Purkinje cell (primary cell): ENCODE measurements around the gene PRR7. TPM values are rescaled to one million over a fixed set of nuclear protein-coding genes. Genes with fewer than 3 reads are reported as not detected.

Source experiments
- polyA plus RNA-seq: library from polyadenylated mRNA; unstranded; fragments of >200 nt; fragmentation: Nextera tagmentation; gene quantifications from 2 replicates; pipeline ENCODE4 v1.2.1, GENCODE V29; 2014

The PRR7 gene, protein sequence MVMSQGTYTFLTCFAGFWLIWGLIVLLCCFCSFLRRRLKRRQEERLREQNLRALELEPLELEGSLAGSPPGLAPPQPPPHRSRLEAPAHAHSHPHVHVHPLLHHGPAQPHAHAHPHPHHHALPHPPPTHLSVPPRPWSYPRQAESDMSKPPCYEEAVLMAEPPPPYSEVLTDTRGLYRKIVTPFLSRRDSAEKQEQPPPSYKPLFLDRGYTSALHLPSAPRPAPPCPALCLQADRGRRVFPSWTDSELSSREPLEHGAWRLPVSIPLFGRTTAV
- polyA plus RNA-seq: not detected in 2 replicates

DNA sequence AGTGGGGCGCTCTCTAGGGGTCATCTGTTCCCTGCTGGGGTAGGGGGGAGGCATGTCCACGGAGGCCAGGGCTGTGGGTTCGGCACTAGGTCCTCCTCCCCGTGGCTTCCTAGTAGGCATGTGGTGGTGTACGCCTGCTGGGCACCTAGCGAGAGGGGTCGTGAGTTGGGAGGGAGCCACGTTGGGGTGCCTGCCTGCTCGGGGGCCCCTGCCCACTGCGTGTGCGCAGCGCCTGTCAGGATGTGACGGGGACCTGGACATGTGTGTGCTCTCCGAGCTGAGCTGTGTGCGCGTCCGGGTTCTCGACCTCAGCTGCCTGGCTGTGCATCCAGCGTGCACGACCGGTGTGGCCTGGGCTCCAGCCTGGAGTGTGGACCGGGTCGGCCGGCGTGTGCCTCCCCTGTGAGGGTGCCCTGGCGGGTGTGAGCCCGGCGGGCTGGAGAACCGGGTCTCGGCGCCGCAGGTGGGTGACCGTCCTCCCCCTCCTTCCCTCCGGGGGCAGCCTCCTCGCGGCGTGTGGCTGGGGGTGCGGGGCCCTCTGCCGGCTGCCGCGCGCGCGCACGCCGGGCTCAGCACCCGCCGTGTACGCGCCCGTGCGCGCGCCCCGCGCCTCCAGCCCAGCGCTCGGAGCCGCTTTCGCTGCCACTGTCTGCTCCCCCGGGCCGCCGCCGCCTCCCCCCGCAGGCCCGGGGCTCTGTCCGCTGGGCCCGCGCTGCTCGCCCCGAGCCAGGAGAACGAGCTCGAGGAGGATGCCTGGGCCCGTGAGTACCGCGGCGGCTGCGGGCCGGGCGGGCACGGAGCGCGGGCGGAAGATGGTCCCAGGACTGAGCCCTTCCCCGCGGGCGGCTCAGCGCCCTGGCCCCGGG lies at the start of gene PRR7:
Gene PRR7 (plus strand): TSS at position 615 of the 866 bp plus-strand sequence. CDS start 8,254 bp downstream, outside the sequence.

GRCh38 chr5:177399997-177400868 lies 46.4 kb upstream of the PRR7 start, which contains the start of gene PFN3:
Gene PFN3, minus strand, starts transcription at chr5:177400661. Its CDS starts 85 bp downstream, at chr5:177400576.

GRCh38 chr5:177409043-177409801 lies 37.4 kb upstream of the PRR7 start, which contains the start of gene F12:
Gene F12, minus strand, starts transcription at chr5:177409564. Its CDS starts 37 bp downstream, at chr5:177409527.

DNA sequence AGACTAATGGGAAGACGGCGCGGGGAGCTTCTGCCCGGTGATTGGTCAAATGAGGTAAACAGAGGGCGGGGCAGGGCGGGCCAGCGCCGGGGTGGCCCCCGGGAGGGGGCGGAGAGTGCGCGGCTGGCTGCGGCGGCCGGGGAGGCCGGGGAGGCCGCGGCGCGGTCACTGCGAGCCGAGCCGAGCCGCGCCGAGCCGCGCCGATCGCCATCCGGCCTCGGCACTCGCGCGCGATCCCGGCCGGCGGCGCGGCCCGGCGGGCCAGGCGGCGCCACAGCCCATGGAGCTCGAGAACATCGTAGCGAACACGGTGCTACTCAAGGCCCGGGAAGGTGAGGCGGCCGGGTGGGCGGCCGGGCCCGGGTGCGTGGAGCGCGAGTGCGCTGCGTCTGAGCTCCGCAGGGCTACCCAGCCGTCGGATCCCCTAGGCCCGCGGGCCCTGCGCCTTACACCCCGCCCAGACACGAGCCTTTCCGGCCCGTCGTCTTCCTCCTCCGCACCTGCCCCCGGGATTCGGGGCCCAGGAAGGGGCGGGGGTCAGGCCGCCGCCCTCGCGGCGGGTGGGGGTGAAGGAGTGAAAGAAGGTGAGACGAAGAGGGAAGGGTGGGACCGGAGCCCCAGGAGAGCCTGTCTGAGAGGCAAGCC lies 19.9 kb upstream of the PRR7 start, which contains the start of gene GRK6:
Gene GRK6 (plus strand): TSS at position 111 of the 645 bp plus-strand sequence. CDS start 170 bp downstream, at position 281.

GRCh38 chr5:177473443-177474001 lies 26.9 kb downstream of the PRR7 start, which contains the start of gene DBN1:
Gene DBN1, minus strand, starts transcription at chr5:177473634. Its CDS starts 113 bp downstream, at chr5:177473521.

DNA sequence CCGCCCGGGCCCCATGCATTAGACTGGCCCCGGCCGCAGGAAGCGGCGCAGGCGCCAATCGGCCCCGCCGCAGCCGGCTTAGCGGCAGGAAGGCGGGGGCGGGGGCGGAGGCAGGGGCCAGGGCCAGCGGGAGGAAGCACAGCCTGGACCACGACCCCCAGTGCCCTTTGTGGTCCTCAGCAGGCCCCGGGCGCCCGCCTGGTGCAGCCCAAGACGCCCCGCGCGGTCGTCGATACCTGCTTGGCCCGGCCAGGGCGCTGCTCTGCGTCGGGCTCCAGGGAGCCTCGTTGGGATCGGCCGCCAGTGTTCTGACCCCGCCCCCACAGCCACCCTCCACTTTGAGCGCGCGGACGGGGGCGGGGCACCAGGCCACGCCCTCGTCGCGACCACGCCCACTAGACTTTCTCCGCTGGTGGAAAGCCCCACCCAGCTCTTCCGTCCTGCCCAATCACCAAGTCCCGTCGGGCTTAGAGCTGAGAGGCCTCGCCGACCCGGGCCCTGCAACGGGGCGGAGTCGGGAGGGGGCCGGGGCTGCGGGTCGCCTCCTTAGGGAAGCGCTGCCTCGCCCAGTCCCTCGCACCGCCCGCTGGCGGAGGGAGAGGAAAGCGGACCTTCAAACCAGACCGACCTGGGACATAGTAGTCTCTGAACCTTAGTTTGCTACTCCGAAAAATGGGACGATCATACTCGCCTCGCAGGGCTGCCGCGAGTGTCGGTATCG lies 50.8 kb downstream of the PRR7 start, which contains the start of gene PDLIM7:
Gene PDLIM7 (minus strand): TSS at position 313 of the 721 bp plus-strand sequence. CDS start 1,092 bp downstream, outside the sequence.

Other genes with a start within 250 kb of the PRR7 start
- gene RAB24, start 143.1 kb upstream of the PRR7 start, polyA plus RNA-seq: 14.6 and 21.9 TPM in 2 replicates
- 44.8 and 48.3 TPM in 2 replicates for gene PRELID1, start 143.0 kb upstream of the PRR7 start, polyA plus RNA-seq
- gene MXD3, start 134.9 kb upstream of the PRR7 start, polyA plus RNA-seq: not detected in 2 replicates
- gene LMAN2, start 95.1 kb upstream of the PRR7 start, polyA plus RNA-seq: 8.0 and 18.3 TPM in 2 replicates
- gene RGS14, start 88.9 kb upstream of the PRR7 start, polyA plus RNA-seq: 0.63 and 2.1 TPM in 2 replicates
- not detected in 2 replicates for gene SLC34A1, start 62.4 kb upstream of the PRR7 start, polyA plus RNA-seq
- gene PFN3, start 46.2 kb upstream of the PRR7 start, polyA plus RNA-seq: not detected in 2 replicates
- gene F12, start 37.2 kb upstream of the PRR7 start, polyA plus RNA-seq: 1.3 and 2.0 TPM in 2 replicates
- gene GRK6, start 20.1 kb upstream of the PRR7 start, polyA plus RNA-seq: 1.3 and 5.0 TPM in 2 replicates
- 2.5 and 5.6 TPM in 2 replicates for gene DBN1, start 26.8 kb downstream of the PRR7 start, polyA plus RNA-seq
- gene PDLIM7, start 50.8 kb downstream of the PRR7 start, polyA plus RNA-seq: 0.52 TPM in 1 of 2 replicates, not detected in the other
- gene DOK3, start 63.0 kb downstream of the PRR7 start, polyA plus RNA-seq: 0.44 and 0.84 TPM in 2 replicates
- 31.1 and 33.8 TPM in 2 replicates for gene DDX41, start 70.1 kb downstream of the PRR7 start, polyA plus RNA-seq
- gene FAM193B, start 107.7 kb downstream of the PRR7 start, polyA plus RNA-seq: 9.3 and 14.3 TPM in 2 replicates
- 12.0 and 13.3 TPM in 2 replicates for gene TMED9, start 145.4 kb downstream of the PRR7 start, polyA plus RNA-seq
- 5.8 and 10.8 TPM in 2 replicates for gene B4GALT7, start 153.3 kb downstream of the PRR7 start, polyA plus RNA-seq